ENCODE data around the gene HSBP1L1. TPM values are rescaled to one million over a fixed set of nuclear protein-coding genes. Genes with fewer than 3 reads are reported as not detected.

Gene HSBP1L1
- total and polyA plus RNA-seq, 2 of the 8 experiments (the other 6 are each of a cell fraction or from before 2014, with no cell fraction given): 1.0 to 1.3 TPM

DNA sequence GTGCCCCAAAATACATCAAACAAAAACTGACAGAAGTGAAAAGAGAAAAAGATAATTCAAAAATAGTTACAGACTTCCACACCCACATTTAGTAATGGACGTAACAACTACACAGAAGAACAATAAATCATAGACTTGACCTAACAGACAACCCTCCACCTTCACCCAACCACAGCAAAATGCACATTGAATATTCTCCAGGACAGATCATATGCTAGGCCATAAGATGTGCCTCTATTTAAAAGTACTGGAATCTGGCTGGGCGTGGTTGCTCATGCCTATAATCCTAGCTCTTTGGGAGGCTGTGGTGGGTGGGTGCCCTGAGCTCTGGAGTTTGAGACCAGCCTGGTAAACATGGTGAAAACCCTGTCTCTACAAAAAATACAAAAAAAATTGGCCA lies 33.0 kb upstream of the HSBP1L1 start (continued):
- TF ChIP-seq, protein P1, sequence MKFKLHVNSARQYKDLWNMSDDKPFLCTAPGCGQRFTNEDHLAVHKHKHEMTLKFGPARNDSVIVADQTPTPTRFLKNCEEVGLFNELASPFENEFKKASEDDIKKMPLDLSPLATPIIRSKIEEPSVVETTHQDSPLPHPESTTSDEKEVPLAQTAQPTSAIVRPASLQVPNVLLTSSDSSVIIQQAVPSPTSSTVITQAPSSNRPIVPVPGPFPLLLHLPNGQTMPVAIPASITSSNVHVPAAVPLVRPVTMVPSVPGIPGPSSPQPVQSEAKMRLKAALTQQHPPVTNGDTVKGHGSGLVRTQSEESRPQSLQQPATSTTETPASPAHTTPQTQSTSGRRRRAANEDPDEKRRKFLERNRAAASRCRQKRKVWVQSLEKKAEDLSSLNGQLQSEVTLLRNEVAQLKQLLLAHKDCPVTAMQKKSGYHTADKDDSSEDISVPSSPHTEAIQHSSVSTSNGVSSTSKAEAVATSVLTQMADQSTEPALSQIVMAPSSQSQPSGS (IDR thresholded peaks at IDR 0.05; ENCODE audit: low read length): no peak
- TF ChIP-seq, protein P2, sequence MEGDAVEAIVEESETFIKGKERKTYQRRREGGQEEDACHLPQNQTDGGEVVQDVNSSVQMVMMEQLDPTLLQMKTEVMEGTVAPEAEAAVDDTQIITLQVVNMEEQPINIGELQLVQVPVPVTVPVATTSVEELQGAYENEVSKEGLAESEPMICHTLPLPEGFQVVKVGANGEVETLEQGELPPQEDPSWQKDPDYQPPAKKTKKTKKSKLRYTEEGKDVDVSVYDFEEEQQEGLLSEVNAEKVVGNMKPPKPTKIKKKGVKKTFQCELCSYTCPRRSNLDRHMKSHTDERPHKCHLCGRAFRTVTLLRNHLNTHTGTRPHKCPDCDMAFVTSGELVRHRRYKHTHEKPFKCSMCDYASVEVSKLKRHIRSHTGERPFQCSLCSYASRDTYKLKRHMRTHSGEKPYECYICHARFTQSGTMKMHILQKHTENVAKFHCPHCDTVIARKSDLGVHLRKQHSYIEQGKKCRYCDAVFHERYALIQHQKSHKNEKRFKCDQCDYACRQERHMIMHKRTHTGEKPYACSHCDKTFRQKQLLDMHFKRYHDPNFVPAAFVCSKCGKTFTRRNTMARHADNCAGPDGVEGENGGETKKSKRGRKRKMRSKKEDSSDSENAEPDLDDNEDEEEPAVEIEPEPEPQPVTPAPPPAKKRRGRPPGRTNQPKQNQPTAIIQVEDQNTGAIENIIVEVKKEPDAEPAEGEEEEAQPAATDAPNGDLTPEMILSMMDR (IDR thresholded peaks at IDR 0.05; ENCODE audit: control extremely low read depth in 1 of 3, insufficient read depth in 1 of 3, low read depth in 1 of 3, low read length in 3 of 3): no peak
- TF ChIP-seq GTF2F1 (IDR thresholded peaks at IDR 0.05; ENCODE audit: borderline replicate concordance, low read depth, low read length) (no peak), EP300 (IDR thresholded peaks at IDR 0.05; ENCODE audit: borderline replicate concordance in 1 of 2, low read depth in 2 of 2, low read length in 2 of 2) (no peak)
